SK-N-SH treated with all-trans-retinoic acid at 6 μM for 48 hours (cell line): ENCODE measurements around the gene ATOH8.

ENCODE experiments used
- RARB ChIP-seq: fragments of 250-450 bp; sonication (Bioruptor Pico); IDR thresholded peaks from 2 replicates; pipeline ENCODE4 v1.8.0; 2021; ENCODE audit warnings: mild to moderate bottlenecking, moderate library complexity
- SNAI2 ChIP-seq: fragments of 250-450 bp; sonication (Bioruptor Pico); IDR thresholded peaks from 2 replicates; pipeline ENCODE4 v1.5.0; 2020; ENCODE audit warnings: mild to moderate bottlenecking, moderate library complexity
- ZFP30 ChIP-seq: fragments of 450-650 bp; formaldehyde crosslinking; IDR thresholded peaks from 2 replicates; pipeline ENCODE4 v1.5.0; 2022; ENCODE audit warnings: mild to moderate bottlenecking, moderate library complexity

DNA sequence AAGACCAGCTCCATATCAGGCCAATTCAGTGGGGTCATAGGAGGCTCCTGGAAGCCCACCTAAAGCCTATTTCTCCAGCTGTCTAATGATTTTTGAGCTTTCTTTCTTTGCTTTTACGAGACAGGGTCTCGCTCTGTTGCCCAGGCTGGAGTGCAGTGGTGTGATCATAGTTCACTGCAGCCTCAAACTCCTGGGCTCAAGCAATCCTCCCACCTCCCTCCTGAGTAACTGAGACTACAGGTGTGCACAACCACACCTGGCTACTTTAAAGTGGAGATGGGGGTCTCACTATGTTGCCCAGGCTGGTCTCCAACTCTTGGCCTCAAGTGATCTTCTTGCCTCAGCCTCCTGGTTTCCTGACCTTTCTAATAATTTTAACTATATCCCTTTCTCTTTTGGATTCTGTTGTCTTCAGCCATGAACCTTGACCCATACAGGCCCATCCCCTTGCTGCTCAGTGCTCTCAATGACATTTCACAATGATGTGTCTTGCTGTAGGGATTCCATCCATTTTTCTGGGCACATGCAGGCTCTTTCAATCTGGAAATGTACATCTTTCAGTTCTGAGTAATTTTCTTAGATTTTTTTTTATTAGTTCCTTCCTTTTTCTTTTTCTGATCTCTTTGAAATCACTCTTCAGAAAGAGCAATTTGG is 30.0 kb upstream of the ATOH8 start:
- TF ChIP-seq ZFP30 (CRISPR knock-in tag): no peak
- TF ChIP-seq SNAI2 (CRISPR knock-in tag): no peak
- TF ChIP-seq RARB: no peak
